HL-60 (cell line): ENCODE results near the gene MPST.
A peak's percentile ranks its signal among the peaks of the same experiment; 100 is the strongest.

Source experiments
- DNase-seq, 2 experiments: peaks; one replicate each; pipeline ENCODE4 v3.0.0-alpha.2; 2010 to 2020; ENCODE audit warnings: low read depth in 1 of 2, low spot score in 1 of 2
- H3K27ac ChIP-seq: fragments of 250-450 bp; sonication (Bioruptor Pico); replicated peaks from 2 replicates; pipeline ENCODE4 v1.5.1; 2020; ENCODE audit warnings: mild to moderate bottlenecking, moderate library complexity
- H3K27me3 ChIP-seq: fragments of 250-450 bp; sonication (Bioruptor Pico); 2 replicates; pipeline ENCODE4 v1.5.1; 2021; ENCODE audit warnings: mild to moderate bottlenecking, moderate library complexity; ENCODE audit not compliant: insufficient read depth, poor library complexity, severe bottlenecking
- H3K4me3 ChIP-seq: replicated peaks from 2 replicates; pipeline ENCODE4 v1.5.1; 2011; ENCODE audit warnings: mild to moderate bottlenecking, control low read depth, low read length; ENCODE audit not compliant: insufficient read depth
- GABPA ChIP-seq: IDR thresholded peaks from 2 replicates; pipeline ENCODE4 v1.6.1; 2012; ENCODE audit warnings: low read depth
- POLR2AphosphoS5 ChIP-seq: IDR thresholded peaks from 2 replicates; pipeline ENCODE4 v1.6.1; 2012; ENCODE audit warnings: low read depth
- REST ChIP-seq: IDR thresholded peaks from 2 replicates; pipeline ENCODE4 v1.6.1; 2012; ENCODE audit warnings: low read depth; ENCODE audit not compliant: insufficient replicate concordance
- SPI1 ChIP-seq: IDR thresholded peaks from 2 replicates; pipeline ENCODE4 v1.6.1; 2012; ENCODE audit warnings: low read depth, mild to moderate bottlenecking, borderline replicate concordance
- TF ChIP-seq, protein P1 (sequence below): IDR thresholded peaks from one replicate; pipeline ENCODE4 v1.5.1; 2011; ENCODE audit warnings: low read length, control low read depth, inconsistent platforms; ENCODE audit not compliant: insufficient read depth

The MPST gene

GRCh38 chr22:37044634-37045625 is 25.4 kb downstream of the MPST start:
- no peaks in the 10 kb centered on the region for H3K27me3 ChIP-seq
- no peak overlapping the region for H3K4me3 ChIP-seq
- H3K27ac ChIP-seq = no peak overlapping the region
- DNase-seq = no peak
- TF ChIP-seq GABPA = no peak
- TF ChIP-seq, protein P1, sequence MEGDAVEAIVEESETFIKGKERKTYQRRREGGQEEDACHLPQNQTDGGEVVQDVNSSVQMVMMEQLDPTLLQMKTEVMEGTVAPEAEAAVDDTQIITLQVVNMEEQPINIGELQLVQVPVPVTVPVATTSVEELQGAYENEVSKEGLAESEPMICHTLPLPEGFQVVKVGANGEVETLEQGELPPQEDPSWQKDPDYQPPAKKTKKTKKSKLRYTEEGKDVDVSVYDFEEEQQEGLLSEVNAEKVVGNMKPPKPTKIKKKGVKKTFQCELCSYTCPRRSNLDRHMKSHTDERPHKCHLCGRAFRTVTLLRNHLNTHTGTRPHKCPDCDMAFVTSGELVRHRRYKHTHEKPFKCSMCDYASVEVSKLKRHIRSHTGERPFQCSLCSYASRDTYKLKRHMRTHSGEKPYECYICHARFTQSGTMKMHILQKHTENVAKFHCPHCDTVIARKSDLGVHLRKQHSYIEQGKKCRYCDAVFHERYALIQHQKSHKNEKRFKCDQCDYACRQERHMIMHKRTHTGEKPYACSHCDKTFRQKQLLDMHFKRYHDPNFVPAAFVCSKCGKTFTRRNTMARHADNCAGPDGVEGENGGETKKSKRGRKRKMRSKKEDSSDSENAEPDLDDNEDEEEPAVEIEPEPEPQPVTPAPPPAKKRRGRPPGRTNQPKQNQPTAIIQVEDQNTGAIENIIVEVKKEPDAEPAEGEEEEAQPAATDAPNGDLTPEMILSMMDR = no peak

DNA sequence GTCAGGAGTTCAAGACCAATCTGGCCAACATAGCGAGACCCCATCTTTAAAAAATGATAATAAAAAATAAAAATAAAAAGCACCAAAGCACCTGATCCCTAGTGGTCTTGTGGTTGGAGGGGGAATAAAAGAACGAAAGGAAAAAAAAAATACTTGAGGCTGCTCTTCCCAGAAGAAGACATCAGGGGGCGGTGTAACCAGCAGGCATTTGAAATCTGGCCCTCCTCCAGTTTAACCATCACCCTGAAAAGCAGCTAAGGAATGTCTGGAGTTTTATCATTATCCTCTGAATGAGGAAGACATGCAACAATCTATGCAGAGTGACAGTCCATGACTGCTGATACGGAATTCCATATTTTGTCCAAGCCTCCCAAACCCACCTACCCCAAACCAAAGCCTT is 26.4 kb downstream of the MPST start:
- no peak overlapping the region for H3K27ac ChIP-seq
- no peak for DNase-seq

GRCh38 chr22:37046589-37046988 is 27.0 kb downstream of the MPST start:
- no peak for DNase-seq
- no peak overlapping the region for H3K27ac ChIP-seq
- H3K27me3 ChIP-seq = no peaks in the 10 kb centered on the region
- H3K4me3 ChIP-seq = no peak overlapping the region
- TF ChIP-seq POLR2AphosphoS5 (no peak), REST (no peak), SPI1 (no peak), GABPA (no peak)
- TF ChIP-seq, protein P1 = no peak

More for the DNA sequence above, 26.4 kb downstream of the MPST start:
- TF ChIP-seq, protein P1 = peak; percentile 11
- no peak for TF ChIP-seq GABPA
- no peak for TF ChIP-seq REST
- TF ChIP-seq SPI1 = no peak
- TF ChIP-seq POLR2AphosphoS5 = no peak
- no peak overlapping the region for H3K4me3 ChIP-seq
- H3K27me3 ChIP-seq = no peaks in the 10 kb centered on the region
